HCT116 (cell line): ENCODE measurements around the gene KLF3.

ENCODE experiments used
- CEBPB ChIP-seq: IDR thresholded peaks from 2 replicates; pipeline ENCODE4 v1.6.1; 2012; ENCODE audit warnings: low read depth
- ELF1 ChIP-seq: IDR thresholded peaks from 2 replicates; pipeline ENCODE4 v1.6.1; 2012; ENCODE audit warnings: low read depth, borderline replicate concordance
- EZH2 ChIP-seq: fragments of 200-600 bp; sonication (generic); IDR thresholded peaks from 2 replicates; pipeline ENCODE4 v1.6.1; 2017; ENCODE audit warnings: antibody characterized with exemption, mixed run types
- POLR2A ChIP-seq: IDR thresholded peaks from 2 replicates; pipeline ENCODE4 v1.7.0; 2011; ENCODE audit warnings: borderline replicate concordance; ENCODE audit not compliant: insufficient read depth, insufficient read length; ENCODE audit errors: extremely low read depth
- POLR2AphosphoS5 ChIP-seq: IDR thresholded peaks from 2 replicates; pipeline ENCODE4 v1.6.1; 2011; ENCODE audit warnings: mild to moderate bottlenecking, low read depth, low read length, moderate library complexity
- ZFX ChIP-seq: fragments of 450-650 bp; IDR thresholded peaks from 2 replicates; pipeline ENCODE4 v1.6.1; 2017
- TF ChIP-seq, protein P1 (sequence below), 3 experiments: fragments of 200-600 bp in 1 of 3; sonication (generic) in 1 of 3; IDR thresholded peaks in 2 of 3; conservative IDR thresholded peaks in 1 of 3; 2 replicates each; pipeline ENCODE4 v1.5.1; 2012 to 2017; ENCODE audit warnings: low read depth in 2 of 3, low read length in 2 of 3, antibody characterized with exemption in 1 of 3, borderline replicate concordance in 1 of 3, control low read depth in 1 of 3, mild to moderate bottlenecking in 1 of 3, mixed read lengths in 1 of 3, mixed run types in 1 of 3, moderate library complexity in 1 of 3; ENCODE audit not compliant: insufficient read depth in 1 of 3

DNA sequence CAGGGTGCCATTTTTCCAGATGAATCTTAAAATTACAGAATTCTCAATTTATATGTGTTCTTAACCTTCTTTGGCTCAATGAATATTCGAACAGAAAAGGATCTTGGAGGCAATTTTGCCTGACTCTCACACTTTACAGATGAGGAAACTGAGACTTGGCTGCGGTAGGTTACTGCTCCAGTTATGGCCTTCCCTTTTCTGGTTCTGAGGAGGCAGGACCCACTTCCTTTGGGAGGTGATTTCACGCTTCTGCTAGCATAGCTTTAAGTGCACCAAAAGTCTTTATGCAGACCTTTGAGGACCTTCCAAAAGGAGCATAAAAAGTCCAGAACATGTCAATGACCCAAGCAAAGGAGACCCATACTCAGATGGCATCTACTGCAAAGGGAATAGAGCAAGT, 44.7 kb upstream of the KLF3 start:
- TF ChIP-seq POLR2AphosphoS5 (no peak), POLR2A (no peak), CEBPB (no peak), ELF1 (no peak), EZH2 (no peak), ZFX (no peak)
- TF ChIP-seq, protein P1, sequence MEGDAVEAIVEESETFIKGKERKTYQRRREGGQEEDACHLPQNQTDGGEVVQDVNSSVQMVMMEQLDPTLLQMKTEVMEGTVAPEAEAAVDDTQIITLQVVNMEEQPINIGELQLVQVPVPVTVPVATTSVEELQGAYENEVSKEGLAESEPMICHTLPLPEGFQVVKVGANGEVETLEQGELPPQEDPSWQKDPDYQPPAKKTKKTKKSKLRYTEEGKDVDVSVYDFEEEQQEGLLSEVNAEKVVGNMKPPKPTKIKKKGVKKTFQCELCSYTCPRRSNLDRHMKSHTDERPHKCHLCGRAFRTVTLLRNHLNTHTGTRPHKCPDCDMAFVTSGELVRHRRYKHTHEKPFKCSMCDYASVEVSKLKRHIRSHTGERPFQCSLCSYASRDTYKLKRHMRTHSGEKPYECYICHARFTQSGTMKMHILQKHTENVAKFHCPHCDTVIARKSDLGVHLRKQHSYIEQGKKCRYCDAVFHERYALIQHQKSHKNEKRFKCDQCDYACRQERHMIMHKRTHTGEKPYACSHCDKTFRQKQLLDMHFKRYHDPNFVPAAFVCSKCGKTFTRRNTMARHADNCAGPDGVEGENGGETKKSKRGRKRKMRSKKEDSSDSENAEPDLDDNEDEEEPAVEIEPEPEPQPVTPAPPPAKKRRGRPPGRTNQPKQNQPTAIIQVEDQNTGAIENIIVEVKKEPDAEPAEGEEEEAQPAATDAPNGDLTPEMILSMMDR (IDR thresholded peaks at IDR 0.05 in 2 of 3, conservative IDR thresholded peaks at IDR 0.05 in 1 of 3; ENCODE audit: borderline replicate concordance in 1 of 3, insufficient read depth in 1 of 3, low read depth in 2 of 3, low read length in 2 of 3), result no peak
